HG03025 (cell line): ENCODE measurements around the gene SLC14A1.
"Not testable (repeated sequence)": the region's sequence is repeated elsewhere in the genome, so short reads cannot be mapped to it uniquely, and the experiment has no call there.

Experiments
- ATAC-seq: cut with Tn5 transposase; IDR thresholded peaks from one replicate; pipeline ENCODE4 v1.9.1; 2021; ENCODE audit warnings: mild to moderate bottlenecking, moderate library complexity; ENCODE audit not compliant: unreplicated experiment, low FRiP score

Gene SLC14A1

GRCh38 chr18:45753286-45753685, 29.3 kb downstream of the SLC14A1 start:
- no peak for ATAC-seq

- no peak for ATAC-seq
Observed at GRCh38 chr18:45755934-45756333, 32.0 kb downstream of the SLC14A1 start.

GRCh38 chr18:45757005-45757404, 33.0 kb downstream of the SLC14A1 start:
- no peak for ATAC-seq

GRCh38 chr18:45757644-45758043, 33.7 kb downstream of the SLC14A1 start:
- ATAC-seq, result not testable (repeated sequence)

- no peak for ATAC-seq
Observed at GRCh38 chr18:45760462-45761036, 36.6 kb downstream of the SLC14A1 start.

GRCh38 chr18:45761512-45762114, 37.6 kb downstream of the SLC14A1 start:
- ATAC-seq, result no peak

GRCh38 chr18:45764000-45764686, 40.2 kb downstream of the SLC14A1 start:
- ATAC-seq, result no peak

- no peak for ATAC-seq
Observed at GRCh38 chr18:45765796-45766195, 41.8 kb downstream of the SLC14A1 start.

GRCh38 chr18:45771587-45772480, 47.9 kb downstream of the SLC14A1 start:
- no peak for ATAC-seq

- no peak for ATAC-seq
Observed at GRCh38 chr18:45774065-45774521, 50.1 kb downstream of the SLC14A1 start.

GRCh38 chr18:45775241-45775676, 51.3 kb downstream of the SLC14A1 start:
- no peak for ATAC-seq

GRCh38 chr18:45775743-45776142, 51.8 kb downstream of the SLC14A1 start:
- no peak for ATAC-seq

GRCh38 chr18:45777393-45777792, 53.4 kb downstream of the SLC14A1 start:
- ATAC-seq, result no peak

- ATAC-seq, result no peak
Observed at GRCh38 chr18:45780568-45780967, 56.6 kb downstream of the SLC14A1 start.

- ATAC-seq, result no peak
Observed at GRCh38 chr18:45782662-45783061, 58.7 kb downstream of the SLC14A1 start.

- no peak for ATAC-seq
Observed at GRCh38 chr18:45783097-45784075, 59.4 kb downstream of the SLC14A1 start.

- ATAC-seq, result no peak
Observed at GRCh38 chr18:45785134-45785533, 61.2 kb downstream of the SLC14A1 start.

GRCh38 chr18:45786941-45787340, 63.0 kb downstream of the SLC14A1 start:
- ATAC-seq, result no peak

- no peak for ATAC-seq
Observed at GRCh38 chr18:45787346-45787745, 63.4 kb downstream of the SLC14A1 start.

GRCh38 chr18:45788861-45789260, 64.9 kb downstream of the SLC14A1 start:
- no peak for ATAC-seq
